ENCODE data around the gene PDE2A. TPM values are rescaled to one million over a fixed set of nuclear protein-coding genes. Genes with fewer than 3 reads are reported as not detected.

The PDE2A gene
- total RNA-seq, 1 experiment from 2014 or later, result 1.1 TPM

DNA sequence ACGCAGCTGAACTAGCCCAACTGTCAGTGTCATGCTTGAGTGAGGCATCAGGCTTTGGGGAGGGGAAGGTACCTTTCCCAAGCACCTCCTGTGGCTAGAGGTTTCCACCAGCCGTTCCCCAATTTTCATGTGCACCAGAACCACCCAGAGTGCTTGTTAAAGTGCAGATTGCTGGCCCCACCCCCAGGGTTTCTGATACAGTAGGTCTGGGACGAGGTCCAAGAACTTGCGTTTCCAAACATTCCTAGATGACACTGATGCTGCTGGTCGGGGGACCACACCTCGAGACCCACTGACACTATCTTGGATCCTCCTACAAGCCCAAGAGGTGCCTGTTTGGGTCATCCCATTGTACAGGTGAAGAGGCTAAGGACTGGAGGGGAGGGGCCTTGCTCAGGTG is 59.8 kb downstream of the PDE2A start:
- peaks cover 100% of the 10 kb centered on the region for H3K27me3 Mint-ChIP-seq (ENCODE audit: unreplicated experiment)
- CTCF ChIA-PET, result no interaction called here

DNA sequence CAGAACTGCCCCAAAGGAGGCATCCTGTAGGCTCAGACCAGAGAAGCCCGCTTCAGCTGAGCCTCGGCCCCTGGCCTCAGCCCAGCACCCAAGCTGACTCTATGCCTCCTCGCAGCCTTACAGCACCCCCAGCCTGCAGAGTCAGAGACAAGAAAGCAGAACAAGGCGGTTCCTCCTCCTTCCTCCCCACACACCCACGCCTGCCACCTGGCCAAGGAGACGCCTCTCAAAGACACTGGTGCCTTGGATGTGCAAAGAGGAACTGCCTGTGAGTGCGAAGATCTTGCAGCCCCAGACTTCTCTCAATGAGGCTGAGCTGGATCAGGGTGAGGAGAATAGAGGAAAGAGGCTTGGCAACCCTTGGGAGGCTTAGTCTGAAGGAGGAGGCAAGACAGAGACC is 60.2 kb downstream of the PDE2A start:
- Mint-ChIP-seq H3K4me3 (ENCODE audit: low read depth, unreplicated experiment) (no peak overlapping the region), H3K36me3 (ENCODE audit: insufficient read depth, unreplicated experiment) (no peaks in the 10 kb centered on the region), H3K9me3 (ENCODE audit: low read depth, unreplicated experiment) (no peaks in the 10 kb centered on the region), H3K4me1 (ENCODE audit: low read depth, unreplicated experiment) (no peaks in the 10 kb centered on the region), H3K27me3 (ENCODE audit: unreplicated experiment) (peaks cover 100% of the 10 kb centered on the region), H3K27ac (ENCODE audit: unreplicated experiment) (no peak overlapping the region)
- TF ChIP-seq, protein P1, sequence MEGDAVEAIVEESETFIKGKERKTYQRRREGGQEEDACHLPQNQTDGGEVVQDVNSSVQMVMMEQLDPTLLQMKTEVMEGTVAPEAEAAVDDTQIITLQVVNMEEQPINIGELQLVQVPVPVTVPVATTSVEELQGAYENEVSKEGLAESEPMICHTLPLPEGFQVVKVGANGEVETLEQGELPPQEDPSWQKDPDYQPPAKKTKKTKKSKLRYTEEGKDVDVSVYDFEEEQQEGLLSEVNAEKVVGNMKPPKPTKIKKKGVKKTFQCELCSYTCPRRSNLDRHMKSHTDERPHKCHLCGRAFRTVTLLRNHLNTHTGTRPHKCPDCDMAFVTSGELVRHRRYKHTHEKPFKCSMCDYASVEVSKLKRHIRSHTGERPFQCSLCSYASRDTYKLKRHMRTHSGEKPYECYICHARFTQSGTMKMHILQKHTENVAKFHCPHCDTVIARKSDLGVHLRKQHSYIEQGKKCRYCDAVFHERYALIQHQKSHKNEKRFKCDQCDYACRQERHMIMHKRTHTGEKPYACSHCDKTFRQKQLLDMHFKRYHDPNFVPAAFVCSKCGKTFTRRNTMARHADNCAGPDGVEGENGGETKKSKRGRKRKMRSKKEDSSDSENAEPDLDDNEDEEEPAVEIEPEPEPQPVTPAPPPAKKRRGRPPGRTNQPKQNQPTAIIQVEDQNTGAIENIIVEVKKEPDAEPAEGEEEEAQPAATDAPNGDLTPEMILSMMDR (IDR thresholded peaks at IDR 0.05; ENCODE audit: unreplicated experiment), result no peak
- CTCF ChIA-PET, result no interaction called here
- no peak for DNase-seq
- no TSS peak for BruUV-seq (replicated peaks)
- intact Hi-C loops (cut with micrococcal nuclease; ENCODE audit: unreplicated experiment), result no loop called here

More for the DNA sequence above, 59.8 kb downstream of the PDE2A start:
- TF ChIP-seq, protein P1 (IDR thresholded peaks at IDR 0.05; ENCODE audit: unreplicated experiment), result no peak
- H3K9me3 Mint-ChIP-seq (ENCODE audit: low read depth, unreplicated experiment), result no peaks in the 10 kb centered on the region
- intact Hi-C loops (cut with micrococcal nuclease; ENCODE audit: unreplicated experiment), result no loop called here
- H3K27ac Mint-ChIP-seq (ENCODE audit: unreplicated experiment), result no peak overlapping the region
- DNase-seq, result no peak
- no peak overlapping the region for H3K4me3 Mint-ChIP-seq (ENCODE audit: low read depth, unreplicated experiment)
- no peaks in the 10 kb centered on the region for H3K36me3 Mint-ChIP-seq (ENCODE audit: insufficient read depth, unreplicated experiment)
- no TSS peak for BruUV-seq (replicated peaks)
- H3K4me1 Mint-ChIP-seq (ENCODE audit: low read depth, unreplicated experiment), result no peaks in the 10 kb centered on the region

DNA sequence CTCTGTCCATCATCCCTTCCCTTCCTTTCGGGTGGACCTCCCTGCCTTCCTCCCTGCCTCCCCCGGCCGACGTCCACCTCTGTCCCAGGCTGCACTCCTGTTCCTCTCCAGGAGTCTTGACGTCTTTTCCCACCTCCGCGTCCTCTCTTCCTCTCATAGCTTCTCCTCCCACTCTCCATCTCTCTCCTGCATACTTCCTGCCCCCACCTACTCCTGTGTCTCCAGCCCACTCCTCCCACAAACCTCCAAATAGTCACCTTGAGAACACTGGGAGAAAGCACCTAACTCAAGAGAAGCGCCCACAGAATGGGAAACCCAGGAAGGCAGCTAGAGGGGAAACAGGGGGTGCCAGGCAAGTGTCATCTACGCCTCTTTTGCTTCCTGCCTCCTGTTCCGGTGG is 60.8 kb downstream of the PDE2A start:
- H3K9me3 Mint-ChIP-seq (ENCODE audit: low read depth, unreplicated experiment), result no peaks in the 10 kb centered on the region
- no peak overlapping the region for H3K27ac Mint-ChIP-seq (ENCODE audit: unreplicated experiment)
- CTCF ChIA-PET, result no interaction called here
- BruUV-seq (replicated peaks), result no TSS peak
- no peak overlapping the region for H3K4me3 Mint-ChIP-seq (ENCODE audit: low read depth, unreplicated experiment)
- intact Hi-C loops (cut with micrococcal nuclease; ENCODE audit: unreplicated experiment), result no loop called here
- H3K4me1 Mint-ChIP-seq (ENCODE audit: low read depth, unreplicated experiment), result no peaks in the 10 kb centered on the region
- no peak for DNase-seq
- TF ChIP-seq, protein P1 (IDR thresholded peaks at IDR 0.05; ENCODE audit: unreplicated experiment), result no peak
- no peaks in the 10 kb centered on the region for H3K36me3 Mint-ChIP-seq (ENCODE audit: insufficient read depth, unreplicated experiment)
- peaks cover 100% of the 10 kb centered on the region for H3K27me3 Mint-ChIP-seq (ENCODE audit: unreplicated experiment)

DNA sequence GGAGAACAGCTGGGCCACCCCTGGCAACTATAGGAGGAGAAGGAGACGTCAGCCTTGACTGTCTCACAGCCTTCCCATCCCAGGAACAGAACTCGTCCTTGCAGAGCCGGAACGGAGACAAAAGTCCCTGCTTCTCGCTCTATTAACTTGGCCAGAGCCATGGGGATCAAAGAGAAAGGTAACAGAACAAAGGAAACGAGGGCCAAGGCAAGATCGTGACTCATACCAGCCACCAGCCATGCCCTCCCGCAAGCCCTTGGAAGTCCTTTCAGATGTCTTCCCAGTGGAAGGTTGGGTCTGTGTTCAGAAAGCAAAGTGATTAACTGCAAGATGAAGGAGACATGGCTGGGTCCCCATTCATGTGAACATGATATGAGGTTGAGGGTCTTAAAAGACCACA is 64.7 kb downstream of the PDE2A start:
- H3K4me3 Mint-ChIP-seq (ENCODE audit: low read depth, unreplicated experiment), result no peak overlapping the region
- TF ChIP-seq, protein P1 (IDR thresholded peaks at IDR 0.05; ENCODE audit: unreplicated experiment), result no peak
- CTCF ChIA-PET, result interaction anchor here (0.6 to 1.1 kb wide), 3 partner anchors 16 to 138 kb away, joined by 3 read pairs; no protein-coding TSS in a partner anchor
- no peak for DNase-seq
- no peaks in the 10 kb centered on the region for H3K9me3 Mint-ChIP-seq (ENCODE audit: low read depth, unreplicated experiment)
- intact Hi-C loops (cut with micrococcal nuclease; ENCODE audit: unreplicated experiment), result loop anchor here (5.0 kb wide), 1 partner anchor 33 kb away; no protein-coding TSS in a partner anchor
- H3K36me3 Mint-ChIP-seq (ENCODE audit: insufficient read depth, unreplicated experiment), result no peaks in the 10 kb centered on the region
- H3K4me1 Mint-ChIP-seq (ENCODE audit: low read depth, unreplicated experiment), result no peaks in the 10 kb centered on the region
- BruUV-seq (replicated peaks), result no TSS peak
- H3K27ac Mint-ChIP-seq (ENCODE audit: unreplicated experiment), result no peak overlapping the region
- H3K27me3 Mint-ChIP-seq (ENCODE audit: unreplicated experiment), result peaks cover 100% of the 10 kb centered on the region

Measured in Calu3 (cell line).